H1 (cell line): ENCODE results near the gene CCDC112. TPM values are rescaled to one million over a fixed set of nuclear protein-coding genes. Genes with fewer than 3 reads are reported as not detected.

Experiments used
- CTCF ChIA-PET: fragments of 300-600 bp; sonication (Branson Sonifier 250); formaldehyde crosslinking; loops from one replicate; lab custom pipeline; 2021; ENCODE audit not compliant: partially characterized antibody; lab: Charles Lee
- POLR2A ChIA-PET: fragments of 300-600 bp; sonication (Branson Sonifier 250); formaldehyde crosslinking; loops from one replicate; lab custom pipeline; 2021; ENCODE audit warnings: inconsistent platforms; ENCODE audit not compliant: partially characterized antibody; lab: Charles Lee
- DNase-seq, 2 experiments: peaks; one replicate each; pipeline versions ENCODE4 v3.0.0 to v3.0.0-alpha.2; 2010 to 2022; ENCODE audit warnings: low spot score in 2 of 2, low read depth in 1 of 2, mixed read lengths in 1 of 2
- FAIRE-seq: peaks from 2 replicates; lab custom pipeline; 2011; peaks lifted over from hg19 to GRCh38; lab: Jason Lieb, UNC
- H2AFZ ChIP-seq: 2 replicates; pipeline ENCODE4 v1.8.1; 2012; ENCODE audit warnings: low read length, inconsistent platforms
- H2AK5ac ChIP-seq: 2 replicates; pipeline ENCODE4 v1.6.1; 2013; ENCODE audit warnings: low read depth, low read length
- H2BK120ac ChIP-seq: replicated peaks from 2 replicates; pipeline ENCODE3; 2013; ENCODE audit warnings: low read depth, low read length, inconsistent platforms
- H2BK12ac ChIP-seq: 2 replicates; pipeline ENCODE4 v1.6.1; 2013; ENCODE audit warnings: low read depth, low read length
- H2BK15ac ChIP-seq: 2 replicates; pipeline ENCODE4 v1.6.1; 2013; ENCODE audit warnings: low read length
- H2BK20ac ChIP-seq: 2 replicates; pipeline ENCODE4 v1.6.1; 2013; ENCODE audit warnings: low read length
- H2BK5ac ChIP-seq: 2 replicates; pipeline ENCODE4 v1.6.1; 2013; ENCODE audit warnings: low read depth, low read length
- H3K14ac ChIP-seq: 2 replicates; pipeline ENCODE4 v1.6.1; 2013; ENCODE audit warnings: inconsistent platforms; ENCODE audit not compliant: insufficient read length
- H3K18ac ChIP-seq: 2 replicates; pipeline ENCODE4 v1.6.1; 2013; ENCODE audit warnings: low read length; ENCODE audit errors: extremely low read depth
- H3K23ac ChIP-seq: 2 replicates; pipeline ENCODE4 v1.6.1; 2013; ENCODE audit warnings: inconsistent platforms; ENCODE audit not compliant: insufficient read length
- H3K23me2 ChIP-seq: 2 replicates; pipeline ENCODE4 v1.6.1; 2013; ENCODE audit warnings: low read depth, low read length
- H3K27ac ChIP-seq: 2 replicates; pipeline ENCODE4 v1.6.1; 2011; ENCODE audit warnings: low read depth, low read length, inconsistent platforms
- H3K27me3 ChIP-seq, 4 experiments: replicated peaks in 1 of 4; 1 replicate in 1 of 4; 2 replicates in 3 of 4; pipeline versions ENCODE4 v1.6.1 to v1.8.1; 2011 to 2013; ENCODE audit warnings: low read length in 3 of 4, mild to moderate bottlenecking in 3 of 4, inconsistent platforms in 2 of 4, mixed read lengths in 2 of 4, moderate library complexity in 1 of 4; ENCODE audit not compliant: control insufficient read depth in 3 of 4, insufficient read depth in 3 of 4; ENCODE audit errors: extremely low read depth in 1 of 4
- H3K36me3 ChIP-seq, 4 experiments: 2 replicates each; pipeline versions ENCODE4 v1.6.1 to v1.8.1; 2011 to 2013; ENCODE audit warnings: mild to moderate bottlenecking in 4 of 4, low read length in 3 of 4, moderate library complexity in 2 of 4, control low read depth in 1 of 4, inconsistent platforms in 1 of 4; ENCODE audit not compliant: insufficient read depth in 4 of 4, control insufficient read depth in 2 of 4
- H3K4ac ChIP-seq: replicated peaks from 2 replicates; pipeline ENCODE3; 2013; ENCODE audit warnings: low read length, low read depth, mixed read lengths, inconsistent platforms; ENCODE audit not compliant: insufficient read length
- H3K4me1 ChIP-seq, 4 experiments: replicated peaks in 1 of 4; 1 replicate in 1 of 4; 2 replicates in 3 of 4; pipeline versions ENCODE4 v1.6.1 to v1.8.1; 2011 to 2013; ENCODE audit warnings: low read length in 3 of 4, inconsistent platforms in 2 of 4, mixed read lengths in 1 of 4; ENCODE audit not compliant: insufficient read depth in 4 of 4, control insufficient read depth in 3 of 4
- H3K4me2 ChIP-seq, 2 experiments: 2 replicates each; pipeline versions ENCODE4 v1.6.1 to v1.8.1; 2011 to 2013; ENCODE audit warnings: low read depth in 2 of 2, low read length in 2 of 2, control low read depth in 1 of 2, inconsistent platforms in 1 of 2, mild to moderate bottlenecking in 1 of 2; ENCODE audit not compliant: insufficient read depth in 1 of 2
- H3K4me3 ChIP-seq, 4 experiments: fragments of 200-600, 300-600 bp in 1 of 4; sonication (generic), shearing (Covaris generic), sonication (Bioruptor Twin) in 1 of 4; 2 replicates each; pipeline versions ENCODE4 v1.5.1 to v1.8.1; 2011 to 2016; ENCODE audit warnings: low read length in 4 of 4, low read depth in 3 of 4, control low read depth in 2 of 4, inconsistent platforms in 2 of 4, mild to moderate bottlenecking in 2 of 4, mixed read lengths in 1 of 4, moderate library complexity in 1 of 4; ENCODE audit not compliant: insufficient read depth in 2 of 4; ENCODE audit errors: extremely low read depth in 1 of 4
- H3K56ac ChIP-seq: replicated peaks from 2 replicates; pipeline ENCODE3; 2013; ENCODE audit warnings: low read depth, mild to moderate bottlenecking, mixed read lengths, low read length, inconsistent platforms; ENCODE audit not compliant: insufficient read length
- H3K79me1 ChIP-seq: 2 replicates; pipeline ENCODE4 v1.6.1; 2013; ENCODE audit warnings: low read depth, low read length, control low read depth
- H3K79me2 ChIP-seq, 2 experiments: 2 replicates each; pipeline versions ENCODE4 v1.6.1 to v1.8.1; 2012 to 2013; ENCODE audit warnings: low read length in 2 of 2, mild to moderate bottlenecking in 2 of 2, inconsistent platforms in 1 of 2; ENCODE audit not compliant: insufficient read depth in 2 of 2, control insufficient read depth in 1 of 2
- H3K9ac ChIP-seq, 4 experiments: replicated peaks in 1 of 4; 1 replicate in 1 of 4; 2 replicates in 3 of 4; pipeline versions ENCODE4 v1.6.1 to v1.8.1; 2011 to 2013; ENCODE audit warnings: low read depth in 3 of 4, low read length in 3 of 4, control low read depth in 2 of 4, mild to moderate bottlenecking in 2 of 4, moderate library complexity in 2 of 4, inconsistent platforms in 1 of 4; ENCODE audit errors: extremely low read depth in 1 of 4
- H3K9me3 ChIP-seq, 2 experiments: 2 replicates each; pipeline versions ENCODE4 v1.6.1 to v1.8.1; 2012 to 2013; ENCODE audit warnings: mild to moderate bottlenecking in 2 of 2, moderate library complexity in 2 of 2, control low read depth in 1 of 2, inconsistent platforms in 1 of 2, low read depth in 1 of 2, low read length in 1 of 2, mixed read lengths in 1 of 2; ENCODE audit not compliant: insufficient read depth in 2 of 2
- H4K20me1 ChIP-seq, 2 experiments: replicated peaks in 1 of 2; 2 replicates each; pipeline versions ENCODE3 to v1.8.1; 2011 to 2013; ENCODE audit warnings: inconsistent platforms in 2 of 2, low read length in 2 of 2, mild to moderate bottlenecking in 1 of 2; ENCODE audit not compliant: insufficient read depth in 2 of 2, control insufficient read depth in 1 of 2
- H4K5ac ChIP-seq: 2 replicates; pipeline ENCODE4 v1.6.1; 2013; ENCODE audit warnings: low read length, low read depth, mixed read lengths, inconsistent platforms; ENCODE audit not compliant: insufficient read length
- H4K8ac ChIP-seq: 2 replicates; pipeline ENCODE4 v1.8.0; 2013; ENCODE audit warnings: mild to moderate bottlenecking, moderate library complexity, low read length, inconsistent platforms; ENCODE audit not compliant: insufficient read depth; ENCODE audit errors: extremely low read depth
- H4K91ac ChIP-seq: replicated peaks from 2 replicates; pipeline ENCODE3; 2013; ENCODE audit warnings: low read length, mixed read lengths, inconsistent platforms; ENCODE audit not compliant: insufficient read length
- CTCF ChIP-seq, 3 experiments: IDR thresholded peaks; 1 replicate in 2 of 3; 2 replicates in 1 of 3; pipeline versions ENCODE4 v1.5.1 to v1.6.1; 2011; ENCODE audit warnings: low read length in 3 of 3, mild to moderate bottlenecking in 3 of 3, inconsistent platforms in 2 of 3, low read depth in 1 of 3, moderate library complexity in 1 of 3; ENCODE audit not compliant: insufficient read depth in 1 of 3; ENCODE audit errors: control extremely low read depth in 1 of 3
- EP300 ChIP-seq, 2 experiments: IDR thresholded peaks; 1 replicate in 1 of 2; 2 replicates in 1 of 2; pipeline ENCODE4 v1.6.1; 2011 to 2012; ENCODE audit warnings: low read depth in 2 of 2, low read length in 2 of 2, mild to moderate bottlenecking in 2 of 2, borderline replicate concordance in 1 of 2, inconsistent platforms in 1 of 2, moderate library complexity in 1 of 2
- GABPA ChIP-seq: IDR thresholded peaks from 2 replicates; pipeline ENCODE4 v1.6.1; 2011; ENCODE audit warnings: mild to moderate bottlenecking, low read length, moderate library complexity, borderline replicate concordance; ENCODE audit not compliant: insufficient read depth
- KDM1A ChIP-seq: fragments of 200-600, 300-600 bp; sonication (generic); IDR thresholded peaks from 2 replicates; pipeline ENCODE4 v1.7.1; 2016; ENCODE audit warnings: mild to moderate bottlenecking, low read length, borderline replicate concordance
- KDM5A ChIP-seq: fragments of 200-600 bp; IDR thresholded peaks from 2 replicates; pipeline ENCODE4 v1.7.1; 2012; ENCODE audit warnings: mild to moderate bottlenecking, low read length, inconsistent platforms, mixed read lengths
- POLR2AphosphoS5 ChIP-seq: IDR thresholded peaks from 2 replicates; pipeline ENCODE4 v1.6.1; 2011; ENCODE audit warnings: low read depth, low read length
- RBBP5 ChIP-seq: IDR thresholded peaks from 2 replicates; pipeline ENCODE4 v1.7.1; 2012; ENCODE audit warnings: low read depth, mild to moderate bottlenecking, inconsistent platforms, low read length, moderate library complexity, borderline replicate concordance
- SP1 ChIP-seq: IDR thresholded peaks from 2 replicates; pipeline ENCODE4 v1.6.1; 2011; ENCODE audit warnings: low read depth, low read length
- TAF1 ChIP-seq: IDR thresholded peaks from 2 replicates; pipeline ENCODE4 v1.6.1; 2011; ENCODE audit warnings: mild to moderate bottlenecking, low read depth, low read length
- TEAD4 ChIP-seq: IDR thresholded peaks from 2 replicates; pipeline ENCODE4 v1.6.1; 2012; ENCODE audit warnings: low read depth, low read length, inconsistent platforms, mixed read lengths
- USF2 ChIP-seq: IDR thresholded peaks from 2 replicates; pipeline ENCODE4 v1.6.1; 2011; ENCODE audit warnings: low read length, improper control_type of control experiment
- WGBS, 2 experiments: shearing (Covaris generic) in 1 of 2; methylation state at CpG; one replicate each; pipeline versions ENCODE4 v1.1.6 to v1.1.7; 2013 to 2015; ENCODE audit warnings: low lambda C conversion rate in 2 of 2, mixed read lengths in 2 of 2, inconsistent platforms in 1 of 2, low coverage in 1 of 2, missing lambda C conversion rate in 1 of 2; ENCODE audit not compliant: insufficient replicate concordance in 2 of 2, insufficient coverage in 1 of 2, insufficient read length in 1 of 2; ENCODE audit errors: extremely low coverage in 1 of 2, missing lambda C conversion rate in 1 of 2; 5-methylcytosine and 5-hydroxymethylcytosine counted together
- polyA plus RNA-seq, 7 experiments: library from polyadenylated mRNA; depleted of rRNA in 3 of 7; stranded (reverse) in 5 of 7; unstranded in 2 of 7; fragments of >200 nt in 5 of 7; fragments of 200-250 nt in 2 of 7; gene quantifications; 1 replicate in 5 of 7; 2 replicates in 1 of 7; 4 replicates in 1 of 7; pipeline versions ENCODE4 v1.2.1 to v1.2.3, GENCODE V29; 2011 to 2013; ENCODE audit warnings: missing spikeins in 2 of 7, mixed read lengths in 2 of 7
- total RNA-seq: library from RNA; stranded (reverse); fragmentation: NEBNext Ultra II Directional; extraction: Animal tissue kit (Norgen Biotek cat#: 25700); gene quantifications from 2 replicates; pipeline ENCODE4 v1.2.1, GENCODE V29; 2021

The CCDC112 gene
- total and polyA plus RNA-seq, 2 of the 8 experiments (the other 6 are each of a cell fraction or from before 2014, with no cell fraction given), result 3.3 to 15.6 TPM

- DNase-seq (no peak), FAIRE-seq (no peak)
- Histone ChIP-seq H4K8ac (no peak overlapping the region), H2BK5ac (no peak overlapping the region), H3K79me2 (no peaks in the 10 kb centered on the region), H2BK15ac (no peak overlapping the region), H3K4me3 (no peak overlapping the region), H3K27ac (no peak overlapping the region), H3K56ac (no peak overlapping the region), H2BK20ac (no peak overlapping the region), H3K79me1 (no peaks in the 10 kb centered on the region), H3K36me3 (no peaks in the 10 kb centered on the region), H3K4me1 (no peaks in the 10 kb centered on the region), H3K27me3 (no peaks in the 10 kb centered on the region), H2AK5ac (no peak overlapping the region), H3K14ac (no peak overlapping the region), H3K18ac (no peak overlapping the region), H2BK120ac (no peak overlapping the region), H4K5ac (no peak overlapping the region), H4K20me1 (no peaks in the 10 kb centered on the region), H3K23me2 (no peaks in the 10 kb centered on the region), H3K9me3 (no peaks in the 10 kb centered on the region), H2AFZ (no peak overlapping the region), H3K4me2 (no peak overlapping the region), H4K91ac (no peak overlapping the region), H2BK12ac (no peak overlapping the region), H3K4ac (no peak overlapping the region), H3K23ac (no peak overlapping the region), H3K9ac (no peak overlapping the region)
- WGBS, 2 experiments, result 81% methylated on average over 1 of the region's 1 CpG; no CpG with 5 or more reads in 1 of the 2 experiments
- CTCF ChIA-PET, result interaction anchor here (1.3 kb wide), 1 partner anchor 35 kb away, joined by 4 read pairs; no protein-coding TSS in a partner anchor
- POLR2A ChIA-PET, result no interaction called here
- TF ChIP-seq CTCF (IDR thresholded peaks at IDR 0.05; ENCODE audit: control extremely low read depth in 1 of 3, insufficient read depth in 1 of 3, low read depth in 1 of 3, low read length in 3 of 3) (no peak), SP1 (no peak), TEAD4 (no peak), KDM1A (no peak), RBBP5 (no peak), EP300 (IDR thresholded peaks at IDR 0.05; ENCODE audit: borderline replicate concordance in 1 of 2, low read depth in 2 of 2, low read length in 2 of 2) (no peak), GABPA (no peak), KDM5A (no peak), USF2 (no peak), TAF1 (no peak), POLR2AphosphoS5 (no peak)
Measured at GRCh38 chr5:115343855-115344254, 47.4 kb upstream of the CCDC112 start.
